ENCODE data around the gene ZNF783.

ZNF783 gene

GRCh38 chr7:149302865-149303264 lies 40.9 kb downstream of the ZNF783 start:
- no peaks in the 10 kb centered on the region for H3K4me1 ChIP-seq (ENCODE audit: insufficient read depth, low read length)
- no peaks in the 10 kb centered on the region for H3K27me3 ChIP-seq (ENCODE audit: insufficient read depth, low read length)
- peaks cover 2% of the 10 kb centered on the region for H3K9me3 ChIP-seq (ENCODE audit: low read length)
- no peak overlapping the region for H3K4me3 ChIP-seq (ENCODE audit: low read length)
- H2AFZ ChIP-seq (ENCODE audit: low read depth, low read length) = no peak overlapping the region
- H3K36me3 ChIP-seq (ENCODE audit: insufficient read depth, low read length) = no peaks in the 10 kb centered on the region

GRCh38 chr7:149304006-149304405 lies 42.0 kb downstream of the ZNF783 start:
- H3K4me3 ChIP-seq (ENCODE audit: low read length) = no peak overlapping the region
- no peaks in the 10 kb centered on the region for H3K4me1 ChIP-seq (ENCODE audit: insufficient read depth, low read length)
- no peaks in the 10 kb centered on the region for H3K27me3 ChIP-seq (ENCODE audit: insufficient read depth, low read length)
- H2AFZ ChIP-seq (ENCODE audit: low read depth, low read length) = no peak overlapping the region
- H3K9me3 ChIP-seq (ENCODE audit: low read length) = no peaks in the 10 kb centered on the region
- no peaks in the 10 kb centered on the region for H3K36me3 ChIP-seq (ENCODE audit: insufficient read depth, low read length)

- H2AFZ ChIP-seq (ENCODE audit: low read depth, low read length) = no peak overlapping the region
- H3K27me3 ChIP-seq (ENCODE audit: insufficient read depth, low read length) = no peaks in the 10 kb centered on the region
- H3K4me3 ChIP-seq (ENCODE audit: low read length) = no peak overlapping the region
- H3K4me1 ChIP-seq (ENCODE audit: insufficient read depth, low read length) = no peaks in the 10 kb centered on the region
- no peaks in the 10 kb centered on the region for H3K9me3 ChIP-seq (ENCODE audit: low read length)
- no peaks in the 10 kb centered on the region for H3K36me3 ChIP-seq (ENCODE audit: insufficient read depth, low read length)
Measured at GRCh38 chr7:149306854-149307253, 44.9 kb downstream of the ZNF783 start.

DNA sequence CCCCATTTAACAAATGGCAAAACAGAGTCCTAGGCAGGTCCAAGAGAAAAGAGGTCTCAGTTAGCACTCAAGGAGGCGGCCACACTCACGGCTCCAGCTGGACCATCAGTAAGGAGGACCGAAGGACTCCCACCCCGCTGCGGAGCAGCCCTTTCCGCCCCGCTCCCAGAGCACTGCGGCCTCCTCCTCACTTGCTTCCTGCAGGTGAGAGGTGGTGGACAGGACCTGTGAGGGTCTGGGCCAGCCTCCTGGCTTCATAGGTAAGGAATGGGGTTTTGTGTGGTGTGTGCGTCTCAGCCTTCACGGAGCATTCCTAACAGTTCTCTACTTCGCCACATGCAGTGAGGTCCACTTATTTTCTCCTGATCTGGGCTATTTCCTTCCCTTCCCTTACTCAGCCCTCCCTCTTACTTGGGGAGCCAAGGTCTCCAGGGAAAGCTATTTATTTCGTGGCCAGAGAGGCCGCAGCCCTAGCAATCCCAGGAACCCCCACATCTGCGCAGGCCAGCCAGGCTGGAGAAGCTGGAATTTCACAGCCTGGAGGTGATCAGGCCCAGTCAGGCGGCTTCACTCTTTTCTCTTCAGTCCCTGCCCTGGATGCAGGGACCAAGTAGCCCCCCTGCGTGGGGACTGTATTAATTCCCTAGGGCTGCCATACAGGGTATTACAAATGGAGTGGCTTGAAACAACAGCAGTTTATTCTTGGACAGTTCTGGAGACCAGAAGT lies 45.9 kb downstream of the ZNF783 start:
- H3K4me3 ChIP-seq (ENCODE audit: low read length) = no peak overlapping the region

GRCh38 chr7:149310113-149310836 lies 48.3 kb downstream of the ZNF783 start:
- H3K4me1 ChIP-seq (ENCODE audit: insufficient read depth, low read length) = no peaks in the 10 kb centered on the region
- H3K36me3 ChIP-seq (ENCODE audit: insufficient read depth, low read length) = no peaks in the 10 kb centered on the region
- H3K9me3 ChIP-seq (ENCODE audit: low read length) = no peaks in the 10 kb centered on the region
- no peak overlapping the region for H2AFZ ChIP-seq (ENCODE audit: low read depth, low read length)
- H3K4me3 ChIP-seq (ENCODE audit: low read length) = no peak overlapping the region
- H3K27me3 ChIP-seq (ENCODE audit: insufficient read depth, low read length) = no peaks in the 10 kb centered on the region

More for the DNA sequence above, 45.9 kb downstream of the ZNF783 start:
- H3K27me3 ChIP-seq (ENCODE audit: insufficient read depth, low read length) = no peaks in the 10 kb centered on the region
- no peaks in the 10 kb centered on the region for H3K36me3 ChIP-seq (ENCODE audit: insufficient read depth, low read length)
- H3K4me1 ChIP-seq (ENCODE audit: insufficient read depth, low read length) = no peaks in the 10 kb centered on the region
- no peak overlapping the region for H2AFZ ChIP-seq (ENCODE audit: low read depth, low read length)
- H3K9me3 ChIP-seq (ENCODE audit: low read length) = no peaks in the 10 kb centered on the region

GRCh38 chr7:149310990-149311573 lies 49.1 kb downstream of the ZNF783 start:
- Histone ChIP-seq H3K4me3 (ENCODE audit: low read length) (no peak overlapping the region), H3K9me3 (ENCODE audit: low read length) (no peaks in the 10 kb centered on the region), H3K36me3 (ENCODE audit: insufficient read depth, low read length) (no peaks in the 10 kb centered on the region), H2AFZ (ENCODE audit: low read depth, low read length) (no peak overlapping the region), H3K4me1 (ENCODE audit: insufficient read depth, low read length) (no peaks in the 10 kb centered on the region), H3K27me3 (ENCODE audit: insufficient read depth, low read length) (no peaks in the 10 kb centered on the region)

DNA sequence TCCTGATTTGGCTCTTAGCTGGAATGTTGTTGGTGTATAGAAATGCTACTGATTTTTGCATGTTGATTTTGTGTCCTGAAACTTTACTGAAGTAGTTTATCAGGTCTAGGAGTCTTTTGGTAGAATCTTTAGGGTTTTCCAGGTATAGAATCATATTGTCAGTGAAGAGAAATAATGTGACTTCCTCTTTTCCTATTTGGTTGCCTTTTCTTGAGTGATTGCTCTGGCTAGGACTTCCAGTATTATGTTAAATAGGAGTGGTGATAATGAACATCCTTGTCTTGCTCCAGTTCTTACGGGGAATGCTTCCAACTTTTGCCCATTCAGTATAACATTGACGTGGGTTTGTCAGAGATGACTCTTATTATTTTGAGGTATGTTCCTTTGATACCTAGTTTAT lies 52.0 kb downstream of the ZNF783 start:
- Histone ChIP-seq H3K36me3 (ENCODE audit: insufficient read depth, low read length) (no peaks in the 10 kb centered on the region), H3K9me3 (ENCODE audit: low read length) (no peaks in the 10 kb centered on the region), H3K27me3 (ENCODE audit: insufficient read depth, low read length) (no peaks in the 10 kb centered on the region), H3K4me3 (ENCODE audit: low read length) (no peak overlapping the region), H2AFZ (ENCODE audit: low read depth, low read length) (no peak overlapping the region), H3K4me1 (ENCODE audit: insufficient read depth, low read length) (no peaks in the 10 kb centered on the region)

GRCh38 chr7:149316606-149317005 lies 54.6 kb downstream of the ZNF783 start:
- Histone ChIP-seq H3K36me3 (ENCODE audit: insufficient read depth, low read length) (no peaks in the 10 kb centered on the region), H2AFZ (ENCODE audit: low read depth, low read length) (no peak overlapping the region), H3K4me3 (ENCODE audit: low read length) (no peak overlapping the region), H3K9me3 (ENCODE audit: low read length) (no peaks in the 10 kb centered on the region), H3K4me1 (ENCODE audit: insufficient read depth, low read length) (no peaks in the 10 kb centered on the region), H3K27me3 (ENCODE audit: insufficient read depth, low read length) (no peaks in the 10 kb centered on the region)

DNA sequence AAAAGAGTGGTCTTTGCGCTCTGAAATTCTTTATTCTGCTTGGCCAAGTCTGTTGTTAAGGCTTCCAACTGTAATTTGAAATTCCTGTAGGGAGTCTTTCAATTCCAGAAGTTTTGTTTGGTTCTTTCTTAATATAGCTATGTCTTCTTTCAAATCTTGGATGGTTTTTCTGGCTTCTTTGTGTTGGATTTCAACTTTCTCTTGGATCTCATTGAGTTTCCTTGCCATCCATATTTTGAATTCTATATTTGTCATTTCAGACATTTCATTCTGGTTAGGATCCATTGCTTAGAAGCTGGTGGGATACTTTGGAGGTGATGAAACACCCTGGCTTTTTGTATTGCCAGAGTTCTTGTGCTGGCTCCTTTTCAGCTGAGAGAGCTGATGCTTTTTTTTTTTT lies 55.5 kb downstream of the ZNF783 start:
- H3K4me1 ChIP-seq (ENCODE audit: insufficient read depth, low read length) = no peaks in the 10 kb centered on the region
- H3K36me3 ChIP-seq (ENCODE audit: insufficient read depth, low read length) = no peaks in the 10 kb centered on the region
- no peaks in the 10 kb centered on the region for H3K9me3 ChIP-seq (ENCODE audit: low read length)
- H2AFZ ChIP-seq (ENCODE audit: low read depth, low read length) = no peak overlapping the region
- no peak overlapping the region for H3K4me3 ChIP-seq (ENCODE audit: low read length)
- H3K27me3 ChIP-seq (ENCODE audit: insufficient read depth, low read length) = no peaks in the 10 kb centered on the region

- H3K4me1 ChIP-seq (ENCODE audit: insufficient read depth, low read length) = no peaks in the 10 kb centered on the region
- no peaks in the 10 kb centered on the region for H3K36me3 ChIP-seq (ENCODE audit: insufficient read depth, low read length)
- H3K4me3 ChIP-seq (ENCODE audit: low read length) = no peak overlapping the region
- no peak overlapping the region for H2AFZ ChIP-seq (ENCODE audit: low read depth, low read length)
- no peaks in the 10 kb centered on the region for H3K9me3 ChIP-seq (ENCODE audit: low read length)
- H3K27me3 ChIP-seq (ENCODE audit: insufficient read depth, low read length) = no peaks in the 10 kb centered on the region
Measured at GRCh38 chr7:149317986-149318672, 56.1 kb downstream of the ZNF783 start.

- H2AFZ ChIP-seq (ENCODE audit: low read depth, low read length) = no peak overlapping the region
- no peaks in the 10 kb centered on the region for H3K4me1 ChIP-seq (ENCODE audit: insufficient read depth, low read length)
- H3K4me3 ChIP-seq (ENCODE audit: low read length) = no peak overlapping the region
- H3K9me3 ChIP-seq (ENCODE audit: low read length) = no peaks in the 10 kb centered on the region
- H3K36me3 ChIP-seq (ENCODE audit: insufficient read depth, low read length) = no peaks in the 10 kb centered on the region
- no peaks in the 10 kb centered on the region for H3K27me3 ChIP-seq (ENCODE audit: insufficient read depth, low read length)
Measured at GRCh38 chr7:149319376-149319775, 57.4 kb downstream of the ZNF783 start.

- Histone ChIP-seq H3K4me1 (ENCODE audit: insufficient read depth, low read length) (no peaks in the 10 kb centered on the region), H2AFZ (ENCODE audit: low read depth, low read length) (no peak overlapping the region), H3K36me3 (ENCODE audit: insufficient read depth, low read length) (no peaks in the 10 kb centered on the region), H3K9me3 (ENCODE audit: low read length) (no peaks in the 10 kb centered on the region), H3K27me3 (ENCODE audit: insufficient read depth, low read length) (no peaks in the 10 kb centered on the region), H3K4me3 (ENCODE audit: low read length) (no peak overlapping the region)
Measured at GRCh38 chr7:149320313-149321124, 58.5 kb downstream of the ZNF783 start.

Measured in neuron (in vitro differentiated cells).